NOMO-1 treated with DMSO at 0.1 percent for 48 hours (cell line): ENCODE data around the gene SLAMF7.
"Not testable (repeated sequence)": the region's sequence is repeated elsewhere in the genome, so short reads cannot be mapped to it uniquely, and the experiment has no call there.

Experiments used
- DNase-seq: peaks from one replicate; lab custom pipeline; 2025; ENCODE audit not compliant: unreplicated experiment; lab: John Stamatoyannopoulos, UW

Gene SLAMF7, protein sequence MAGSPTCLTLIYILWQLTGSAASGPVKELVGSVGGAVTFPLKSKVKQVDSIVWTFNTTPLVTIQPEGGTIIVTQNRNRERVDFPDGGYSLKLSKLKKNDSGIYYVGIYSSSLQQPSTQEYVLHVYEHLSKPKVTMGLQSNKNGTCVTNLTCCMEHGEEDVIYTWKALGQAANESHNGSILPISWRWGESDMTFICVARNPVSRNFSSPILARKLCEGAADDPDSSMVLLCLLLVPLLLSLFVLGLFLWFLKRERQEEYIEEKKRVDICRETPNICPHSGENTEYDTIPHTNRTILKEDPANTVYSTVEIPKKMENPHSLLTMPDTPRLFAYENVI

DNA sequence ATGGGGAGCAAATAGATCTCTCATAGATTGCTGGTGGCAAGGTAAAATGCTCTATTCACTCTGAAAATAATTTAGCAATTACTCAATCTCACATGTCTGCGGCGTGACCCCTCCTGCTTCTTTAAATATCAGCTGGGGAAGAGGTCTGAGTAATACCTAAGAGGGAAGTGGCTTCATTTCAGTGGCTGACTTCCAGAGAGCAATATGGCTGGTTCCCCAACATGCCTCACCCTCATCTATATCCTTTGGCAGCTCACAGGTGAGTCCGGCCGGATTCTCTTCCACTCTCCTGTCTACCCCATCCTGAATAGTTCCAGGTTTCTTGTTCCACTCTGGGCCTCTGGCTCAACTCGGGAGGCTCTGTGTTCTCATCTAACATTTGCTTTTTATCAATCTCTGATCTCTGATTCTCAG lies at the start of gene SLAMF7:
TSS of gene SLAMF7 (plus strand) at position 150 of the 414 bp plus-strand sequence. CDS start at position 205, 55 bp downstream.
- DNase-seq = peak; percentile 93

DNA sequence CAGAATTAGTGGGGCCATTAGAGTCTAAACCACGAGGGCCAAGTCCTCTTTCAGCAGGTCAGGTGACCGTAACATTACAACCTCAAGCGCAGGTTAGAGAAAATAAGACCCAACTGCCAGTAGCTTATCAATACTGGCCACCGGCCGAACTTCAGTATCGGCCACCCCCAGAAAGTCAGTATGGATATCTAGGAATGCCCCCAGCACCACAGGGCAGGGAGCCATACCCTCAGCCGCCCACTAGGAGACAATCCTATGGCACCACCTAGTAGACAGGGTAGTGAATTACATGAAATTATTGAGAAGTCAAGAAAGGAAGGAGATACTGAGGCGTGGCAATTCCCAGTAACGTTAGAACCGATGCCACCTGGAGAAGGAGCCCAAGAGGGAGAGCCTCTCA lies 46.7 kb upstream of the SLAMF7 start:
- DNase-seq = not testable (repeated sequence)

DNA sequence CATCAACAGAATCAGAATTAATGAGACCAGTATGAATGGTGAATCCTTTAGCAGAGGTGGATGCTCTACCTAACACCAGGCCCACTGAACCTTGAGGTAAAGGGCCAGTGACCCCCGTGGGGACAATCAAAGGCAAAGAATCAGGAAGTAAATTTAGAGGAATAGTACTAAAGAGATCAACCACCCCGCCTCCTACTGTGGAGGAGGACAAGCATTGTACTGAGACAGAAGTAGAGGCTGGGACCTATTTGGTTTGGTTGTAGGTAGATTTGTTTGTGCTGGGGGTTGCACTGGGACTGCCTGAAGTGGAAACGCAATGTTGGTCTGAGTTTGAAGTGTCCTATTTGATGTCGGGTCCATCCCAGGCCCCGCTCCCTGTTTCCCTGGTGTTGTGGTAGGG lies 36.9 kb upstream of the SLAMF7 start:
- DNase-seq = no peak

DNA sequence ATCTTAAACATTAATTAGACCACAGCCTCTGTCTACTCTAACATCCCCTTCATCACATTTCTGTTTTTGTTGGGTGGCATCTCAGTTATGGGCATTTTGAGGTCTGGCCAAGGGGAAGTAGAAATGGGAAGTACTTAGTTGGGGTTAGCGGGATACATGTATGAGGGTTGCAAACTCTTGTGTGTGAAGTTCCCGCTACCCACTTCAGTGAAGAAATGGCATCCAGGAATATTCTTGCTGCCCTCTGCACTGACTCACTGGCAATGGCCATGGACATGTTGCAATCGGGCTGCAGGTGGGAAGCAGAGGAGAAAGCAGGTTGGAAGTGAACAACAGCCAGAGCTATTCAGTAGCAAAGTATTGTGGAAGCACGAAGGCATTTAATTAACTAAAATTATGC lies 34.8 kb upstream of the SLAMF7 start:
- peak; percentile 87 for DNase-seq

DNA sequence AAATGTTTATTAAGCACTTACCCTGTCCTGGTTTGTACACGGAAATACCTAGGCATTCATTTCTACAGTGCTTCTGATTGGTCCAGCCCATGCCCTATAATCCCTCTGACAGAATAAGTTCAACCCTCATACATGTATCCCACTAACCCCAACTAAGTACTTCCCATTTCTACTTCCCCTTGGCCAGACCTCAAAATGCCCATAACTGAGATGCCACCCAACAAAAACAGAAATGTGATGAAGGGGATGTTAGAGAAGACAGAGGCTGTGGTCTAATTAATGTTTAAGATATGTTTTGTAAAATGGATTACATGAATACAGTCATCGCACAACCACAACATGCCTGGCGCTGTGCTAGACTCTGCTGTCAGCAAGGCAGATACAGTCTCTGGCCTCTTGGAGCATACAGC lies 33.8 kb upstream of the SLAMF7 start:
- DNase-seq = peak; percentile 75

DNA sequence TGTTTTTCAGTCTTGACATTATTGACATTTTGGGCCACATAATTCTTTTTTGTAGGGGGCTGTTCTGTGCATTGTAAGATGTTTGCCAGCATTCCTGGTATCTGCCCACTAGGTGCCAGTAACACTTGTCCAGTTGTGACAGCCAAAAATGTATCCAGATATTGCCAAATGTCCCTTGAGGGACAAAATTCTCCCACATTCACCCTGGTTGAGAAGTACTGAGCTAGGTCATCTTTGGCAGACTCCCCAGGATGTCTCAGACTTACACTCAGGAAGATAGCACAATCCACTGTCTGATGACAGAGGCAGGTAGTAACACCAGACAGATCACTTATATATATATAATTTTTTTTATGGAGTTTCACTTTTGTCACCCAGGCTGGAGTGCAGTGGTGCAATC lies 33.3 kb upstream of the SLAMF7 start:
- DNase-seq = no peak

DNA sequence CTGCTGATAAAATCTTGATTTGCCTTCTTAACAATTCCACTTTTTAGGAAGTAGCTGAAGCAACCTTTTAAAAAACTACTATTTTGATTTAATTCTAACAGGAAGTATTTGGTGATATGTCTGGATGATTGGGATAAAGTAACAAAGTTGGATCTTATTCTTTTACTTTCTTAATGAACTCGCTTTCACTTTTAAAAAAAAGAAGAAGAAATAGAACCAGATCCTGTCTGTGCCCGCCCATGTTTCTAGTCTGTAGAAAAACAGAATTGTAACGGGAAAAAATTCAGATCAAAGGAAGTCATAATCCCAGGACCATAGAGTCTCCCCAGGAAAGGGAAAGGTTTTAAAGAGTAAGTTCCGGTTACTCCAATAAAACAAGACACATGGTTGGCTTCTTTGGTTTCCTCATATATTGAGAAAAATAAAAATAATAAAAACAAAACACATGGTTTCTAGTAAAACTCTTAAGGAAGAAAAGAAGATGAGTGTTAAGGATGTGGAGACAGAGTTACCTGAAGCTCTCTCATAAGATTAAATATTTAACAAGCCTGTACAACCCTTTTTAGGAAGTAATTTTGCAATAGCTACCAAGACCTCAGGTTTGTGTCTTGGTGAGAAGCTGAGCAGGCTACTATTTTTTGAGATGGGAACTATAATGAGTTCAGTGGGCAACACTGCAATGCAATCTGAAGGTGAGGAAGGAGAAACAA lies 32.4 kb upstream of the SLAMF7 start:
- peak; percentile 18 for DNase-seq

DNA sequence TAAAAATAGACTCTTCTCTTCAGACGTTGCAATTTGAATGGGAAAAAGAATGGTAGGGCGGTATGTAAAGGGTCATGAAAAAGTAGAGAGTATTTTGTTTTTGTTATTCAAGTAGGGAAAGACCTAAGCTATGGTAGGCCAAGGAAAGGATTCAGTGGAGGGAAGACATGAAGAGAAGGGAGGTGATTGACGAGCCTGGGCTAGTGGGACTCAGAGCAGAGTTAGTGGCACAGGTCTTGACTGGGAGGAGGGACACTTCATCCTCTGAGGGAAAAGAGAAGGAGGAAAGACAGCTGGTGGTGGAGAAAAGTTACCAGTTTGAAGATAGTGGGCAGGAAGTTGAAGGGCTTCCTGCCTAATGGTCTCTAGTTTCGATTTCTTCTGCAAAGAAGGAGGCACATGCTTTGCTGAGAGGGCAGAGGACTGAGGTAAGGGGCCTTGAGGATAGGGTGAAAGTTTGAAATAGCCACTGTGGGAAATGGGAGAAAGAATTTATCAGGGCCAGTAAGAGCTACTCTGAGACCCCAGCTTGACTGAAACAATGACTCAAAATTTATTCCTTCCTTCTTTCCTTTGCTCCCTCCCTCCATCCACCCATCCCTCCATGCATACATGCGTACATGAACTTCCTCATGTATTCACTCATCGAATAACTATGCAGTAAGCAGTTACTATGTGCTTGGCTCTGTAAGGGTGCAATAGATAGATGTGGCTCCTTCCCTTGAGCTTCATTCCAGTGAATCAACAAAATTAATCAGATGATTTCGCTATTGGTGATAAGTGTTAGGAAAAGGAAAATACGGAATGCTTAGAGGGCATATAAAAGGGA lies 31.6 kb upstream of the SLAMF7 start:
- peak; percentile 19 for DNase-seq

DNA sequence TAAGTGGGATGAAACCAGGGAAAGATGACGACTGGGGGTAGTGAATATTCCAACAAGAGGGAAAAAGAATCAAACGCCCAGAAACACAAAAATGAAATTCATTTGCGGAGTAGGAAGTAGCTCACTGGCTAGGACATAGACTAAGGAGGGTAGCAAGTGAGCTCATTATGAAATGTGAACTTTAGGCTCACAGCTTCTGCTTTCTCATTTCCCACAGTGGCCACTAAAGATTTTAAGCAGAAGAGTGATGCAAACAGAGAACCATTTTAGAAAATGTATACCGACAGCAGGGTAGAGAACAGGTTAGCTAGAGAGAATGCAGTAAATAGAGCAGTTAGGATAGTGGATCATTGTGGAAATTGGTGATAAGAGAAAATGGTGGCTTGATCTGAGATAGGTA lies 30.9 kb upstream of the SLAMF7 start:
- peak; percentile 95 for DNase-seq

DNA sequence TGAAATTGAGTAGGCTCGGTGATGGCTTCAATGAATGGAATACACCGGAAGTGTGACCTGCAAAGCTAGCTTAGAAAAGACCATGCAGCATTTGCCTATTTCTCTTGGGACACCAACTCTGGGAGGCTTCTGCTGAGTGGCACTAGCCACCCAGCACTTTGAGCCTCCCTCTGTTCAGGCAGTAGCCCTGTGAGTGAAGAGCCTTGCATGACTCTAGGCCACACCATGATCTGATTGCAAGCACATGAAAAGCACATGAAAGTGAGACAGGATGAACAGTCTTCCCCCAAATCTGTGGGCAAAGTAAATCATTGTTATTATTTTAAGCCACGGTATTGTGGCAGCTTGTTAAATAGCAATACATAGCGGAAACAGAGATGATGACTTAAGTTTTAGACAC lies 30.2 kb upstream of the SLAMF7 start:
- DNase-seq = no peak

DNA sequence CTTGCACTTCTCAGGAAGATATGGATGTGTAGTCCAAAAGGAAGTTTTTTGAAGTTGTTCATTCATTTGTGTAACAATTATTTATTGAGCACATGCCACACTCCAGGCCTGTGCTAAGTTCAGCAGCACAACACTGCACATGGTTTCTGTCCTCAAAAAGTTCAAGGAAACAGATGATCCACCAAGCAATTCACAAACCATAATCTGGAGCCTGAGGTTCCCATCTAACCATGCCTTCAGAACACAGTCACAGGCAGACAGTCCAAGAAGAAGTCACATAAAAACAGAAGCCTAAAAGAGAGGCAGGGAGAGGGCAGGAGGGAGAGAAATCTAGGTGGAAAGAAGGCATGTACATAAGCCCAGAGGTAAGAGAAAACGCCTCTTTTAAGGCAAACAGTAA lies 29.3 kb upstream of the SLAMF7 start:
- no peak for DNase-seq

DNA sequence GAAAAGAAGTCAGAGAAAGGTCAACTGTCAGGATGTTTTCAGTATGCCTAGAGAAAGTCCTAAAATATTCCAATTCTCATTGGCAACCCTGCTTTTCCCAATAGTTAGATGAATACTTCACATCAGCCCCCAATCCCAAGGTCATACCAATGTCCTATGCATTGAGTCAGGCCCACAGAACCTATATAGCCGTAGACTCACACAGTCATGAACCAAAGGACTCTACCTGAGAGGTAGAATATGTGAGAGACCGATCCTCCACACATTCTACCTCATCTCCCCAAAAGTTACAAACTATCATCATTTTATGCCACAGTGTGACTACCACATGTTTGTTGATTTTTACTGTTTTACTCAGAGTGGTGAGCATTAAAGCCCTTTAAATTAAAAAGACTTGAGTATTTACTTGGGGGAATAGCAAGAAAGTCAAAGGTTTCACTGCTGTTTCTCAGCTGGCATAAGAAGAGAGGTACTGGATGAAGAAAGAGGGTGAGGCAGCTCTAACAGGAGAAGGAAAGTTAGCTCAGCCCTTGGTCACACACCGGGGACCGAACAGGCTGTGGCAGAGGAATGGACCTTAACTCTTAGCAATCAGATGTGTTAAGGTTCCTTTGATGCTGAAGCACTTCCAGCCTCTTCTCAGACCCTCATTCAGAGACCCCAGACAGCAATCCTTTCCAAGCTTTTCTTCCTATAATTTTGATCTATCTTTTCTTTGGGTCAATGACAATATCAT lies 28.4 kb upstream of the SLAMF7 start:
- no peak for DNase-seq

DNA sequence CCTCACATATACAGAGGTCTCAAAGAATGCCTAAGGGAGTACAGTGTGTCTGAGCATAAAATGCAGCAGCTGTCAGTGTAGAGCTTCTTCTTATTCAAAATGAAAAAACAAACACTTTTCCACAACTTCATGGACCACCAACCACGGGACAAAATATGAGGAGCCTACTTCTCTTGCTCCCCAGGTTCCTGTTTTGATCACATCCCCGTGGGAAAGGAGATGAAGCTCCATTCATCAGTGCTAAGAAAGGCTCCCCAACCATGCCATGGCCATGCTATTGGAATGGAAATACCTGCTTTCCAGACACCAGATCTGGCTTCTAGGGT lies 27.8 kb upstream of the SLAMF7 start:
- no peak for DNase-seq

DNA sequence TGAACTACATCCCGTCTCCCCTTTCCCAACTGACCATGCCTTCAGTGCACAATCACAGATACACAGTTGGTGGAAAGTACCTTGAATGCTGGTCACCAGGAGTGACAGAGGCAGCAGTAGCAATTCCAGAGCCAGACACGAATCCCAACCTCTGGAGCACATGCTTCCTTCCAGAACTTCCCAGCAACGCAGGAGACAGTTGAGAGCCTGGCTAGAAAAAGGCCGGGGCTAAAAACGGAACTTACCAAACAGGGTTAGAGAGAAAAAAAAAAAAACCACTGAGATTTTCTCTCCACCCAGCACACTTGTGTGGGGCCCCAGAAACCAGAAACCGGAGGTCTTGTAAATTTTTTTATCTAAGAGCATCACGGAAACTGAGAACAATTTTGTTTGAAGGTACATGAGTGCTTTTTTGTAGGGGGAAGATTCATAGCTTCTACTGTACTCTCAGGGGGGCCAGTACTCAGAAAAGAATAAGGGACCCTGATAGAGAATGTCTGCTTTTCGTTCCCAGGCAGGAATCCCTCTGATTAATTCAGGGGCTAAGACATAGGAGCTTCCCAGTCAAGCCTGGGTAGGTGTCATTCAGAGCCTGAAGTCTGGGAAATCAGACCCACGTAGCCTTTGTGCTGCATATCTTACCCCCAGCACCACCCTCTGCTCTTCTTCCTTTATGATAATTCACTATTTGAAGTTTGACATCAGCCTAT lies 27.3 kb upstream of the SLAMF7 start, which contains the start of gene CD48:
TSS of gene CD48 (minus strand) at position 221 of the 710 bp plus-strand sequence. CDS start at position 162, 59 bp downstream.
- DNase-seq = peak; percentile 62

DNA sequence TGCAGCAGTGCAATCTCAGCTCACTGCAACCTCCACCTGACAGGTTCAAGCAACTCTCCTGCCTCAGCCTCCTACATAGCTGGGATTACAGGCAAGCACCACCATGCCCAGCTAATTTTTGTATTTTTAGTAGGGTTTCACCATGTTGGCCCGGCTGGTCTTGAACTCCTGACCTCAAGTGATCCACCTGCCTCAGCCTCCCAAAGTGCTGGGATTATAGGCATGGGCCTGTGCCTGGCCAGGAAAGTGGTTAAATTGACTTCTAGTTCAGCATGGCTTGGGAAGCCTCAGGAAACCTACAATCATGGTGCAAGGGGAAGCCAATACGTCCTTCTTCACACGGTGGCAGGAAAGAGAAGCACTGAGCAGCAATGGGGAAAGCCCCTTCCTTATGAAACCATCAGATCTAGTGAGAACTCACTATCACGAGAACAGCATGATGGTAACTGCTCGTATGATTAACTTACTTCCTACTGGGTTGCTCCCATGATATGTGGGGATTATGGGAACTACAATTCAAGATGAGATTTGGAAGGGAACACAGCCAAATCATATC lies 26.4 kb upstream of the SLAMF7 start:
- DNase-seq = peak; percentile 55

DNA sequence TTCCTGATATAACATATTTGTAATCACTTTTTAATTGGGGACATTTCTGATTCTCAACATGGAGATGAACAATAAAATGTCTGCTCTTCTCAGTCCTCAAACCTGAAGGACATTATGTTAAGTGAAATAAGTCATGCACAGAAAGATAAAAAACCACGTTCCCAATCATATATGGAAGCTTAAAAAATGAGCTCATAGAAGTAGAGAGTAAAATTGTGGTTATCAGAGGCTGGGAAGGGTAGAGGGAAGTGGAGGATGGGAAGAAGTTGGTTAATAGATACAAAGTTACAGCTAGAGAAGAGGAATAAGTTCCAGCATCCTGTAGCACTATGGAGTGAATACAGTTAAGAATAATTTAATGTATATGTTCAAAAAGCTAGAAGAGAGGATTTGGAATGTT lies 25.9 kb upstream of the SLAMF7 start:
- DNase-seq = no peak

DNA sequence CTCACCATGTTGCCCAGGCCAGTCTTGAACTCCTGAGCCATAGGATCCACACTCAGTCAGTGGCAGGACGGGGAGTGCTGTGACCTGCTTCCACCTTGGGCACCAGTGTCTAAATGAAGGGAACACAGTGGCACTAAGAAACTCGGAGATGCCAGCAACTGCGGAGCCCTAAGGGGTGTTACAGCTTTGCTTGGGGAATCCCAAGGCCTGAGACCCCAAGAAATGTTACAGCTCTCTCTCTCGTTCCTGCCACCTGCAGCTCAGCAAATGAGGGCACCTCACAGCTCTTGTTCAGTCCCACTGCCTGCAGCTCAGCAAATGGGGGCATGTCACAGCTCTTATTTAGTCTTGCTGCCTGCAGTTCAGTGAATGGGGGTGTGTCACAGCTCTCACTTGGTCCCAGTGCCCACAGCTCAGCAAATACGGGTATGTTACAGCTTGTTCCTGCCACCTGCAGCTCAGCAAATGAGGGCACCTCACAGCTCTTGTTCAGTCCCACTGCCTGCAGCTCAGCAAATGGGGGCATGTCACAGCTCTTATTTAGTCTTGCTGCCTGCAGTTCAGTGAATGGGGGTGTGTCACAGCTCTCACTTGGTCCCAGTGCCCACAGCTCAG lies 24.9 kb upstream of the SLAMF7 start:
- not testable (repeated sequence) for DNase-seq

DNA sequence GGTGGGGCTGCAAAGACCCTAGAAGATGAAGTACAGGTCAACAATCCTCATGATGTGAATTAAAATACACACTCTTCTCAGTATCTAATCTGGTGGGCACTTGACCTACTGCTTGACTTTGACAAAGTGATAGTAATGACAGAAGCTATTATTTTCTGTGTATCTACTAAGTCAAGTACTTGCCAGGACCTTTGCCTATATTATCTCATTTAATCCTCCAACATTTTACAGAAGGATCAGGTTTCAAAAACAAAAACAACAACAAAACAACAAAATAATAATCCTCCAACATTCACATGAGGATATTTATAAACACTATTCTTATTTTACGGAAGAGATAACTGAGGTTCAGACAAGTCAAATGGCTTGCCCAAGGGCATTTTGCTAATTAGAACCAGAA lies 23.0 kb upstream of the SLAMF7 start:
- no peak for DNase-seq

DNA sequence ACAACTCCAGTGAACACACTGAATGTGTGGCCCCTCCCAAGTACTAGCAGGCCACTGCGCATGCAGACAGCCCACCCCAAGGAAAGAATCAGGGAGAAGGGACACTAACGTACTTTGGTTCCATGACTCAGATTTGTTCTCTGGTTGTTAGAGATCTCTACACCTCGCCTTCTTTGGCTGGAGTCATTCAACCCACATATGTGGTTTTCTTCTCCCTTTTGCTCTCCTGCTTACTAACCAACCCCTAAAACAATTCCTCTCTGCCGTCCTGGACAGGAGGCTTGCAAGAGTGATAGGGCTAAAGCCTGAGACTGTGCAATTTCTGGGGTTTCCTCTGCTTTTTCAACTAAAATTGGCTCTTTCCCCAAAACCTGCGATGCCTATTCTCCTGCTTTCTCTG lies 21.7 kb upstream of the SLAMF7 start:
- DNase-seq = no peak

DNA sequence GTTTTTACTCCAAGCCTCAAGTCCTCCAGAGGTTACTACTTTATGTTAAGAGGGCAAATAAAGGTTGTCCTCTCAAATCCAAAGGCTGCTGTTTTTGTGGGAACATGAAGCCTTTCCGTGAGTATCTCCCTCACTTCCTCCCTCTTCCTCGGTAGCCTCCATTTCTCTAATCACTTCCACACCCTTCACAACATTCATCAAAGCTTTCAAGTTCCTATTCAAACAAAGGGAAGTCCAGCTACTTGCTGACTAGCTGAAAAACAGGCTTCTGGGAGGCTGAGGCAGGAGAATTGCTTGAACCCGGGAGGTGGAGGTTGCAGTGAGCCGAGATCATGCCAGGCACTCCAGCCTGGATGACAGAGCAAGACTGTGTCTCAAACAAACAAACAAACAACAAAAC lies 20.8 kb upstream of the SLAMF7 start:
- DNase-seq = no peak
